ENCODE data around the gene FAM193B.

GRCh38 chr5:177496070-177496726 lies 58.2 kb downstream of the FAM193B start:
- TF ChIP-seq RFX7 (CRISPR knock-in tag; IDR thresholded peaks at IDR 0.05) (no peak), CTCF (IDR thresholded peaks at IDR 0.05 in 2 of 3, conservative IDR thresholded peaks at IDR 0.05 in 1 of 3; ENCODE audit: insufficient read depth in 2 of 3, low read depth in 1 of 3, low read length in 3 of 3) (peak; percentile 35 to 52 (median 45); a peak in 5 of 6 replicates), TSHZ1 (CRISPR knock-in tag; IDR thresholded peaks at IDR 0.05) (no peak), UBTF (IDR thresholded peaks at IDR 0.05; ENCODE audit: borderline replicate concordance in 1 of 2, low read depth in 2 of 2, low read length in 2 of 2) (no peak), CHD4 (IDR thresholded peaks at IDR 0.05; ENCODE audit: insufficient read depth, insufficient replicate concordance, low read depth, low read length, poor library complexity, severe bottlenecking) (no peak), FOXP4 (CRISPR knock-in tag; IDR thresholded peaks at IDR 0.05; ENCODE audit: borderline replicate concordance) (no peak; the same call in 1 of the 2 replicates), POLR2A (conservative IDR thresholded peaks at IDR 0.05) (no peak; the same call in 1 of the 2 replicates), KAT7 (CRISPR knock-in tag; IDR thresholded peaks at IDR 0.05; ENCODE audit: borderline replicate concordance) (peak; percentile 76; the same call in 1 of the 2 replicates), FOXK1 (CRISPR knock-in tag; IDR thresholded peaks at IDR 0.05; ENCODE audit: borderline replicate concordance) (no peak), HNRNPK (IDR thresholded peaks at IDR 0.05; ENCODE audit: low read depth, low read length, poor library complexity, severe bottlenecking) (no peak), HES1 (IDR thresholded peaks at IDR 0.05; ENCODE audit: low read depth) (no peak)

Data from K562 (cell line).